Hepatocyte (in vitro differentiated cells): Measurements from ENCODE around the gene TENM4. TPM values are rescaled to one million over a fixed set of nuclear protein-coding genes. Genes with fewer than 3 reads are reported as not detected.

Source experiments
- DNase-seq: peaks from one replicate; pipeline ENCODE4 v3.0.0-alpha.2; 2016; ENCODE audit warnings: low spot score
- H2AFZ ChIP-seq: fragments of 200-600 bp; sonication (generic); 2 replicates; pipeline ENCODE4 v1.6.0; 2016; ENCODE audit warnings: antibody characterized with exemption, mild to moderate bottlenecking
- H3K27ac ChIP-seq: fragments of 200-600 bp; sonication (generic); 2 replicates; pipeline ENCODE4 v1.5.1; 2016; ENCODE audit warnings: mild to moderate bottlenecking
- H3K27me3 ChIP-seq: fragments of 200-600 bp; sonication (generic); 2 replicates; pipeline ENCODE4 v1.6.1; 2016
- H3K36me3 ChIP-seq: fragments of 200-600 bp; sonication (generic); replicated peaks from 2 replicates; pipeline ENCODE4 v1.5.1; 2016; ENCODE audit warnings: low read depth; ENCODE audit not compliant: insufficient read depth
- H3K4me1 ChIP-seq: fragments of 200-600 bp; sonication (generic); 2 replicates; pipeline ENCODE4 v1.5.1; 2016; ENCODE audit warnings: mild to moderate bottlenecking, moderate library complexity; ENCODE audit not compliant: insufficient read depth
- H3K4me2 ChIP-seq: fragments of 200-600 bp; sonication (generic); 2 replicates; pipeline ENCODE4 v1.6.0; 2016
- H3K4me3 ChIP-seq: fragments of 200-600 bp; sonication (generic); 2 replicates; pipeline ENCODE4 v1.5.1; 2016; ENCODE audit warnings: mild to moderate bottlenecking
- H3K79me2 ChIP-seq: fragments of 200-600 bp; sonication (generic); 2 replicates; pipeline ENCODE4 v1.6.0; 2017; ENCODE audit warnings: mild to moderate bottlenecking
- H3K9me2 ChIP-seq: fragments of 200-600 bp; sonication (generic); replicated peaks from 2 replicates; pipeline ENCODE4 v1.6.0; 2017; ENCODE audit warnings: mild to moderate bottlenecking; ENCODE audit not compliant: insufficient read depth
- H3K9me3 ChIP-seq: fragments of 200-600 bp; sonication (generic); 2 replicates; pipeline ENCODE4 v1.5.1; 2016; ENCODE audit warnings: low read depth, mild to moderate bottlenecking
- H4K20me1 ChIP-seq: fragments of 200-600 bp; sonication (generic); 2 replicates; pipeline ENCODE4 v1.6.0; 2016; ENCODE audit warnings: mild to moderate bottlenecking; ENCODE audit not compliant: insufficient read depth, poor library complexity, severe bottlenecking
- CTCF ChIP-seq: fragments of 200-600 bp; sonication (generic); IDR thresholded peaks from 2 replicates; pipeline ENCODE4 v1.5.1; 2016; ENCODE audit warnings: antibody characterized with exemption, mild to moderate bottlenecking; ENCODE audit not compliant: poor library complexity
- EZH2 ChIP-seq: fragments of 200-600 bp; sonication (generic); IDR thresholded peaks from 2 replicates; pipeline ENCODE4 v1.6.1; 2016; ENCODE audit warnings: antibody characterized with exemption, mild to moderate bottlenecking, borderline replicate concordance
- EZH2phosphoT487 ChIP-seq: fragments of 200-600 bp; sonication (generic); IDR thresholded peaks from one replicate; pipeline ENCODE4 v1.6.1; 2018; ENCODE audit warnings: antibody characterized with exemption, mild to moderate bottlenecking, low read depth, moderate library complexity; ENCODE audit not compliant: unreplicated experiment, severe bottlenecking
- WGBS: methylation state at CpG from one replicate; pipeline ENCODE4 v1.1.6; 2016; ENCODE audit warnings: low lambda C conversion rate; ENCODE audit errors: missing lambda C conversion rate; 5-methylcytosine and 5-hydroxymethylcytosine counted together
- polyA plus RNA-seq: library from polyadenylated mRNA; unstranded; fragments of >200 nt; fragmentation: Nextera tagmentation; extraction: Ambion mirVana; gene quantifications from 2 replicates; pipeline ENCODE4 v1.2.1, GENCODE V29; 2016
- total RNA-seq: library from RNA; depleted of rRNA; stranded (reverse); fragments of >200 nt; gene quantifications from 2 replicates; pipeline ENCODE4 v1.2.3, GENCODE V29; 2014

TENM4 gene
- total and polyA plus RNA-seq, 2 experiments from 2014 or later: 18.4 to 18.7 TPM

- no peak for TF ChIP-seq EZH2
- no peak for TF ChIP-seq CTCF
- TF ChIP-seq EZH2phosphoT487: no peak
- no peaks in the 10 kb centered on the region for H3K9me3 ChIP-seq
- H3K4me2 ChIP-seq: peak overlapping the region; percentile 4
- 77% methylated on average over 5 of the region's 5 CpGs for WGBS
- H3K27ac ChIP-seq: peak overlapping the region; percentile 6
- no peaks in the 10 kb centered on the region for H3K9me2 ChIP-seq
- H3K36me3 ChIP-seq: no peaks in the 10 kb centered on the region
- H2AFZ ChIP-seq: no peak overlapping the region
- peak; percentile 20 for DNase-seq
- H3K79me2 ChIP-seq: no peaks in the 10 kb centered on the region
- H3K27me3 ChIP-seq: no peaks in the 10 kb centered on the region
- H3K4me3 ChIP-seq: no peak overlapping the region
- H3K4me1 ChIP-seq: peaks cover 4% of the 10 kb centered on the region
- H4K20me1 ChIP-seq: no peaks in the 10 kb centered on the region
Measured at GRCh38 chr11:79173615-79174014, 267.2 kb downstream of the TENM4 start.

GRCh38 chr11:79170321-79170720 lies 270.5 kb downstream of the TENM4 start:
- H3K4me1 ChIP-seq: peaks cover 4% of the 10 kb centered on the region
- H3K4me3 ChIP-seq: no peak overlapping the region
- TF ChIP-seq EZH2phosphoT487: no peak
- TF ChIP-seq EZH2: no peak
- TF ChIP-seq CTCF: no peak
- H3K9me3 ChIP-seq: no peaks in the 10 kb centered on the region
- no peaks in the 10 kb centered on the region for H3K27me3 ChIP-seq
- no peaks in the 10 kb centered on the region for H3K9me2 ChIP-seq
- H3K27ac ChIP-seq: no peak overlapping the region
- no peak for DNase-seq
- no peaks in the 10 kb centered on the region for H3K79me2 ChIP-seq
- H2AFZ ChIP-seq: no peak overlapping the region
- no peaks in the 10 kb centered on the region for H3K36me3 ChIP-seq
- no peak overlapping the region for H3K4me2 ChIP-seq
- no peaks in the 10 kb centered on the region for H4K20me1 ChIP-seq
- 89% methylated on average over 2 of the region's 2 CpGs for WGBS

- H3K9me3 ChIP-seq: no peaks in the 10 kb centered on the region
- no peak overlapping the region for H3K4me2 ChIP-seq
- no peaks in the 10 kb centered on the region for H3K36me3 ChIP-seq
- H3K4me3 ChIP-seq: no peak overlapping the region
- no peaks in the 10 kb centered on the region for H3K79me2 ChIP-seq
- no peak overlapping the region for H2AFZ ChIP-seq
- H3K27me3 ChIP-seq: no peaks in the 10 kb centered on the region
- H3K9me2 ChIP-seq: no peaks in the 10 kb centered on the region
- WGBS: 54% methylated on average over 3 of the region's 3 CpGs
- no peaks in the 10 kb centered on the region for H3K4me1 ChIP-seq
- no peaks in the 10 kb centered on the region for H4K20me1 ChIP-seq
- H3K27ac ChIP-seq: no peak overlapping the region
- TF ChIP-seq EZH2phosphoT487 (no peak), EZH2 (no peak), CTCF (no peak)
- no peak for DNase-seq
Measured at GRCh38 chr11:79168530-79169110, 272.2 kb downstream of the TENM4 start.
